HepG2 (cell line): Measurements from ENCODE around the gene CAVIN2. TPM values are rescaled to one million over a fixed set of nuclear protein-coding genes. Genes with fewer than 3 reads are reported as not detected.
A peak's percentile ranks its signal among the peaks of the same experiment; 100 is the strongest.

Source experiments
- CCDC6 ChIP-seq: sonication (generic); formaldehyde crosslinking; IDR thresholded peaks from 2 replicates; pipeline ENCODE4 v1.8.1; 2022; ENCODE audit warnings: mild to moderate bottlenecking, missing genetic modification reagents, moderate library complexity
- CHD2 ChIP-seq: IDR thresholded peaks from 2 replicates; pipeline ENCODE4 v1.6.1; 2011; ENCODE audit warnings: low read depth, low read length, improper control_type of control experiment
- CREB1 ChIP-seq, 2 experiments: fragments of 450-650 bp in 1 of 2; IDR thresholded peaks; 2 replicates each; pipeline ENCODE4 v1.6.1; 2016 to 2017; ENCODE audit warnings: control low read depth in 1 of 2, mild to moderate bottlenecking in 1 of 2, missing compliant biosample characterization in 1 of 2, missing genetic modification characterization in 1 of 2
- MIER2 ChIP-seq: IDR thresholded peaks from 2 replicates; pipeline ENCODE4 v1.6.1; 2016; ENCODE audit warnings: missing biosample characterization, missing genetic modification reagents
- PHB2 ChIP-seq: fragments of 450-650 bp; IDR thresholded peaks from 2 replicates; pipeline ENCODE4 v1.6.1; 2018; ENCODE audit not compliant: partially characterized antibody
- STAT5B ChIP-seq: sonication (generic); formaldehyde crosslinking; IDR thresholded peaks from 2 replicates; pipeline ENCODE4 v1.4.0; 2020; ENCODE audit warnings: missing genetic modification reagents
- ZIK1 ChIP-seq: sonication (generic); formaldehyde crosslinking; IDR thresholded peaks from 2 replicates; pipeline ENCODE4 v1.5.0; 2020; ENCODE audit warnings: mild to moderate bottlenecking, low read depth, missing genetic modification reagents, borderline replicate concordance
- ZNF180 ChIP-seq: sonication (generic); formaldehyde crosslinking; IDR thresholded peaks from 2 replicates; pipeline ENCODE4 v1.4.0; 2020; ENCODE audit warnings: low read depth, missing genetic modification reagents, borderline replicate concordance
- ZNF468 ChIP-seq: sonication (generic); formaldehyde crosslinking; IDR thresholded peaks from 2 replicates; pipeline ENCODE4 v1.8.0; 2022; ENCODE audit warnings: mild to moderate bottlenecking, moderate library complexity, missing genetic modification reagents
- ZNF562 ChIP-seq: sonication (generic); formaldehyde crosslinking; IDR thresholded peaks from 2 replicates; pipeline ENCODE4 v1.8.0; 2022; ENCODE audit warnings: missing genetic modification reagents, borderline replicate concordance
- ZNF569 ChIP-seq: sonication (generic); formaldehyde crosslinking; IDR thresholded peaks from 2 replicates; pipeline ENCODE4 v1.5.0; 2020; ENCODE audit warnings: mild to moderate bottlenecking, missing genetic modification reagents, moderate library complexity, borderline replicate concordance
- ZNF674 ChIP-seq: sonication (generic); formaldehyde crosslinking; IDR thresholded peaks from 2 replicates; pipeline ENCODE4 v1.5.0; 2020; ENCODE audit warnings: low read depth, mild to moderate bottlenecking, missing genetic modification reagents
- polyA plus RNA-seq, 8 experiments: library from polyadenylated mRNA; depleted of rRNA in 3 of 8; stranded (reverse) in 7 of 8; unstranded in 1 of 8; fragments of >200 nt; fragmentation: Illumina TruSeq in 4 of 8; extraction: Trizol in 4 of 8; gene quantifications; 2 replicates each; pipeline versions ENCODE4 v1.2.1 to v1.2.3, GENCODE V29; 2011 to 2016; ENCODE audit warnings: low read depth in 4 of 8, missing spikeins in 1 of 8, mixed read lengths in 1 of 8; ENCODE audit not compliant: insufficient read depth in 1 of 8
- total RNA-seq, 5 experiments: library from RNA; depleted of rRNA; stranded (reverse); fragments of >200 nt; fragmentation: Illumina TruSeq; extraction: Trizol; gene quantifications; 2 replicates each; pipeline ENCODE4 v1.2.3, GENCODE V29; 2016; ENCODE audit warnings: low read depth in 1 of 5
- TF ChIP-seq, protein P1 (sequence below): IDR thresholded peaks from 2 replicates; pipeline ENCODE4 v1.6.1; 2016; ENCODE audit warnings: low read depth, missing genetic modification reagents, missing compliant biosample characterization
- TF ChIP-seq, protein P2 (sequence below): sonication (generic); formaldehyde crosslinking; IDR thresholded peaks from 2 replicates; pipeline ENCODE4 v1.8.0; 2022; ENCODE audit warnings: low read depth, missing genetic modification reagents
- TF ChIP-seq, protein P3 (sequence below): sonication (generic); formaldehyde crosslinking; IDR thresholded peaks from 2 replicates; pipeline ENCODE4 v1.5.1; 2020; ENCODE audit warnings: missing genetic modification reagents, mild to moderate bottlenecking, borderline replicate concordance
- TF ChIP-seq, protein P4 (sequence below): sonication (generic); formaldehyde crosslinking; conservative IDR thresholded peaks from 2 replicates; pipeline ENCODE4 v1.4.0; 2020; ENCODE audit warnings: missing genetic modification reagents

Gene CAVIN2
- total and polyA plus RNA-seq, 2 of the 13 experiments (the other 11 are each of a cell fraction or from before 2014, with no cell fraction given), result 7.6 to 38.8 TPM

DNA sequence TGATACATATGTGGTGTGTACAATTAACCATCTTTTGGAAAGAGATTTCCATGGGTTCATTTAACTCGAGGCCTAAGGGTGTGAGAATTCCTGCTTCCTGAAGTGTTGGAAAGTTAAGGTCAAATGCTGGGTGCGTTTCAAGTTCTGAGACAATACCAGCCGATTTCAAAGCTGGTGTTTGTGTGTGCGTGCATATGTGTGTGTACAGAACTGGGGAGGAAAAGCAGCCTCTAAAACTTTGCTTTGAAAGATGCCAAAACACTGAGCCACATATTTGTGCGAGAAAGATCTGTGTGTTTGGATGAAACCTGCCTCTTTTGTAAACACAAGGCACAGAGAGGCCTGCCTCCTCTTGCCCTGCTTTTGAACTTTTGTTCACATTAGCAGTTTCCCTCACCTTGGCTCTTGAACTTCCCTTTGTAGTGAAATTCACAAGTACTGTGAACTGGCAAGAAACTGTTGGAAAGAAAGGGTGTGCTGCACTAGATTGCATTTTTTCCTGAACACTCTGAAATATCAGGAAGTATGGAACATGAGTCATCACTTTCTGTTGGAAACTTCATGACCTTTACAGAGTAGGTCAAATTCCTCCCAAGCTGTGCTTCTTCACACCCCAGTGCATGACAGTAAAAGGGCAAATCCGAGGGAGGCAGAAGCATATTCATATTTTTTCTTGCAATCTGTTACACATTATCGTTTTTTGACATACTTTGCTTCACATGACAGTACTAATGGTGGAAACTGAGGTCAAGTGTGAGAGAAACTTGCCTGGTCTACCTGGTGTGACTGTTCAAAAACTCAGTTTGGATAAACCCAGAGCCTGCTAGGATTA, 20.0 kb upstream of the CAVIN2 start (continued):
- TF ChIP-seq ZIK1 (CRISPR knock-in tag), result peak; percentile 32; the same call in 1 of the 2 replicates
- TF ChIP-seq, protein P1, sequence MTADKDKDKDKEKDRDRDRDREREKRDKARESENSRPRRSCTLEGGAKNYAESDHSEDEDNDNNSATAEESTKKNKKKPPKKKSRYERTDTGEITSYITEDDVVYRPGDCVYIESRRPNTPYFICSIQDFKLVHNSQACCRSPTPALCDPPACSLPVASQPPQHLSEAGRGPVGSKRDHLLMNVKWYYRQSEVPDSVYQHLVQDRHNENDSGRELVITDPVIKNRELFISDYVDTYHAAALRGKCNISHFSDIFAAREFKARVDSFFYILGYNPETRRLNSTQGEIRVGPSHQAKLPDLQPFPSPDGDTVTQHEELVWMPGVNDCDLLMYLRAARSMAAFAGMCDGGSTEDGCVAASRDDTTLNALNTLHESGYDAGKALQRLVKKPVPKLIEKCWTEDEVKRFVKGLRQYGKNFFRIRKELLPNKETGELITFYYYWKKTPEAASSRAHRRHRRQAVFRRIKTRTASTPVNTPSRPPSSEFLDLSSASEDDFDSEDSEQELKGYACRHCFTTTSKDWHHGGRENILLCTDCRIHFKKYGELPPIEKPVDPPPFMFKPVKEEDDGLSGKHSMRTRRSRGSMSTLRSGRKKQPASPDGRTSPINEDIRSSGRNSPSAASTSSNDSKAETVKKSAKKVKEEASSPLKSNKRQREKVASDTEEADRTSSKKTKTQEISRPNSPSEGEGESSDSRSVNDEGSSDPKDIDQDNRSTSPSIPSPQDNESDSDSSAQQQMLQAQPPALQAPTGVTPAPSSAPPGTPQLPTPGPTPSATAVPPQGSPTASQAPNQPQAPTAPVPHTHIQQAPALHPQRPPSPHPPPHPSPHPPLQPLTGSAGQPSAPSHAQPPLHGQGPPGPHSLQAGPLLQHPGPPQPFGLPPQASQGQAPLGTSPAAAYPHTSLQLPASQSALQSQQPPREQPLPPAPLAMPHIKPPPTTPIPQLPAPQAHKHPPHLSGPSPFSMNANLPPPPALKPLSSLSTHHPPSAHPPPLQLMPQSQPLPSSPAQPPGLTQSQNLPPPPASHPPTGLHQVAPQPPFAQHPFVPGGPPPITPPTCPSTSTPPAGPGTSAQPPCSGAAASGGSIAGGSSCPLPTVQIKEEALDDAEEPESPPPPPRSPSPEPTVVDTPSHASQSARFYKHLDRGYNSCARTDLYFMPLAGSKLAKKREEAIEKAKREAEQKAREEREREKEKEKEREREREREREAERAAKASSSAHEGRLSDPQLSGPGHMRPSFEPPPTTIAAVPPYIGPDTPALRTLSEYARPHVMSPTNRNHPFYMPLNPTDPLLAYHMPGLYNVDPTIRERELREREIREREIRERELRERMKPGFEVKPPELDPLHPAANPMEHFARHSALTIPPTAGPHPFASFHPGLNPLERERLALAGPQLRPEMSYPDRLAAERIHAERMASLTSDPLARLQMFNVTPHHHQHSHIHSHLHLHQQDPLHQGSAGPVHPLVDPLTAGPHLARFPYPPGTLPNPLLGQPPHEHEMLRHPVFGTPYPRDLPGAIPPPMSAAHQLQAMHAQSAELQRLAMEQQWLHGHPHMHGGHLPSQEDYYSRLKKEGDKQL (CRISPR knock-in tag), result peak; percentile 94
- TF ChIP-seq ZNF468, result peak; percentile 69; the same call in 1 of the 2 replicates
- TF ChIP-seq, protein P2, sequence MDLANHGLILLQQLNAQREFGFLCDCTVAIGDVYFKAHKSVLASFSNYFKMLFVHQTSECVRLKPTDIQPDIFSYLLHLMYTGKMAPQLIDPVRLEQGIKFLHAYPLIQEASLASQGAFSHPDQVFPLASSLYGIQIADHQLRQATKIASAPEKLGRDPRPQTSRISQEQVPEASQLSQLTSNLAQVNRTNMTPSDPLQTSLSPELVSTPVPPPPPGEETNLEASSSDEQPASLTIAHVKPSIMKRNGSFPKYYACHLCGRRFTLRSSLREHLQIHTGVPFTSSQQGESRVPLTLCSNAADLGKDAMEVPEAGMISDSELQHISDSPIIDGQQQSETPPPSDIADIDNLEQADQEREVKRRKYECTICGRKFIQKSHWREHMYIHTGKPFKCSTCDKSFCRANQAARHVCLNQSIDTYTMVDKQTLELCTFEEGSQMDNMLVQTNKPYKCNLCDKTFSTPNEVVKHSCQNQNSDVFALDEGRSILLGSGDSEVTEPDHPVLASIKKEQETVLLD (CRISPR knock-in tag), result peak; percentile 66; the same call in 1 of the 2 replicates
- TF ChIP-seq CHD2, result no peak
- TF ChIP-seq, protein P3, sequence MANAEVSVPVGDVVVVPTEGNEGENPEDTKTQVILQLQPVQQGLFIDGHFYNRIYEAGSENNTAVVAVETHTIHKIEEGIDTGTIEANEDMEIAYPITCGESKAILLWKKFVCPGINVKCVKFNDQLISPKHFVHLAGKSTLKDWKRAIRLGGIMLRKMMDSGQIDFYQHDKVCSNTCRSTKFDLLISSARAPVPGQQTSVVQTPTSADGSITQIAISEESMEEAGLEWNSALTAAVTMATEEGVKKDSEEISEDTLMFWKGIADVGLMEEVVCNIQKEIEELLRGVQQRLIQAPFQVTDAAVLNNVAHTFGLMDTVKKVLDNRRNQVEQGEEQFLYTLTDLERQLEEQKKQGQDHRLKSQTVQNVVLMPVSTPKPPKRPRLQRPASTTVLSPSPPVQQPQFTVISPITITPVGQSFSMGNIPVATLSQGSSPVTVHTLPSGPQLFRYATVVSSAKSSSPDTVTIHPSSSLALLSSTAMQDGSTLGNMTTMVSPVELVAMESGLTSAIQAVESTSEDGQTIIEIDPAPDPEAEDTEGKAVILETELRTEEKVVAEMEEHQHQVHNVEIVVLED (CRISPR knock-in tag), result peak; percentile 28; the same call in 1 of the 2 replicates
- TF ChIP-seq MIER2 (CRISPR knock-in tag), result peak; percentile 61; the same call in 1 of the 2 replicates
- no peak for TF ChIP-seq ZNF562 (CRISPR knock-in tag)
- TF ChIP-seq ZNF674, result no peak
- peak; percentile 74 for TF ChIP-seq CREB1 (IDR thresholded peaks at IDR 0.05)
- peak; percentile 89 for TF ChIP-seq CREB1 (CRISPR knock-in tag; IDR thresholded peaks at IDR 0.05)
- peak; percentile 36; the same call in 1 of the 2 replicates for TF ChIP-seq CCDC6 (CRISPR knock-in tag)
- TF ChIP-seq, protein P4, sequence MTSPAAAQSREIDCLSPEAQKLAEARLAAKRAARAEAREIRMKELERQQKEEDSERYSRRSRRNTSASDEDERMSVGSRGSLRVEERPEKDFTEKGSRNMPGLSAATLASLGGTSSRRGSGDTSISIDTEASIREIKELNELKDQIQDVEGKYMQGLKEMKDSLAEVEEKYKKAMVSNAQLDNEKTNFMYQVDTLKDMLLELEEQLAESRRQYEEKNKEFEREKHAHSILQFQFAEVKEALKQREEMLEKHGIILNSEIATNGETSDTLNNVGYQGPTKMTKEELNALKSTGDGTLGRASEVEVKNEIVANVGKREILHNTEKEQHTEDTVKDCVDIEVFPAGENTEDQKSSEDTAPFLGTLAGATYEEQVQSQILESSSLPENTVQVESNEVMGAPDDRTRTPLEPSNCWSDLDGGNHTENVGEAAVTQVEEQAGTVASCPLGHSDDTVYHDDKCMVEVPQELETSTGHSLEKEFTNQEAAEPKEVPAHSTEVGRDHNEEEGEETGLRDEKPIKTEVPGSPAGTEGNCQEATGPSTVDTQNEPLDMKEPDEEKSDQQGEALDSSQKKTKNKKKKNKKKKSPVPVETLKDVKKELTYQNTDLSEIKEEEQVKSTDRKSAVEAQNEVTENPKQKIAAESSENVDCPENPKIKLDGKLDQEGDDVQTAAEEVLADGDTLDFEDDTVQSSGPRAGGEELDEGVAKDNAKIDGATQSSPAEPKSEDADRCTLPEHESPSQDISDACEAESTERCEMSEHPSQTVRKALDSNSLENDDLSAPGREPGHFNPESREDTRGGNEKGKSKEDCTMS, result no peak
- no peak for TF ChIP-seq PHB2
- TF ChIP-seq ZNF180 (CRISPR knock-in tag), result no peak
- peak; percentile 92; the same call in 1 of the 2 replicates for TF ChIP-seq ZNF569 (CRISPR knock-in tag)
- TF ChIP-seq STAT5B, result 0 out of 2 replicates have a peak, but pooled peaks have one; percentile 14
